Limb (tissue), 2 donors: Measurements from ENCODE around the gene CELA2B.
"Not testable (repeated sequence)": the region's sequence is repeated elsewhere in the genome, so short reads cannot be mapped to it uniquely, and the experiment has no call there.

Source experiments
- DNase-seq, 2 donors: peaks; one replicate each; pipeline ENCODE4 v3.0.0-alpha.2; 2016; ENCODE audit errors: extremely low spot score in 2 of 2

CELA2B gene

GRCh38 chr1:15445390-15446122, 30.3 kb upstream of the CELA2B start:
- no peak for DNase-seq

- no peak for DNase-seq
Observed at GRCh38 chr1:15446212-15446611, 29.7 kb upstream of the CELA2B start.

- DNase-seq: no peak
Observed at GRCh38 chr1:15448877-15449462, 26.9 kb upstream of the CELA2B start.

- no peak for DNase-seq
Observed at GRCh38 chr1:15449567-15449966, 26.3 kb upstream of the CELA2B start.

GRCh38 chr1:15451014-15451722, 24.7 kb upstream of the CELA2B start:
- no peak for DNase-seq

- DNase-seq: no peak
Observed at GRCh38 chr1:15452216-15452615, 23.7 kb upstream of the CELA2B start.

- DNase-seq: no peak
Observed at GRCh38 chr1:15452866-15453571, 22.9 kb upstream of the CELA2B start.

- DNase-seq: no peak
Observed at GRCh38 chr1:15453734-15454133, 22.2 kb upstream of the CELA2B start.

- DNase-seq: no peak
Observed at GRCh38 chr1:15454256-15454655, 21.6 kb upstream of the CELA2B start.

- DNase-seq: no peak
Observed at GRCh38 chr1:15455522-15455921, 20.4 kb upstream of the CELA2B start.

- DNase-seq: no peak
Observed at GRCh38 chr1:15456313-15456954, 19.5 kb upstream of the CELA2B start, which contains the start of gene CELA2A. TSS of gene CELA2A (plus strand) at chr1:15456732. CDS start at chr1:15456754, 22 bp downstream.

- no peak for DNase-seq
Observed at GRCh38 chr1:15457585-15457984, 18.3 kb upstream of the CELA2B start.

GRCh38 chr1:15458388-15458787, 17.5 kb upstream of the CELA2B start:
- not testable (repeated sequence) for DNase-seq

- DNase-seq: no peak
Observed at GRCh38 chr1:15459771-15460707, 15.9 kb upstream of the CELA2B start.

- no peak for DNase-seq
Observed at GRCh38 chr1:15460708-15461095, 15.2 kb upstream of the CELA2B start.

GRCh38 chr1:15463064-15463800, 12.7 kb upstream of the CELA2B start:
- not testable (repeated sequence) for DNase-seq

GRCh38 chr1:15463926-15464322, 12.0 kb upstream of the CELA2B start:
- DNase-seq: not testable (repeated sequence)

GRCh38 chr1:15465674-15466073, 10.2 kb upstream of the CELA2B start:
- no peak for DNase-seq

GRCh38 chr1:15466955-15467625, 8.8 kb upstream of the CELA2B start:
- DNase-seq: not testable (repeated sequence)
